NCI-H2081 treated with DMSO at 0.1 percent for 48 hours (cell line): ENCODE results near the gene CRYL1.

Source experiments
- DNase-seq: peaks from one replicate; lab custom pipeline; 2025; lab: John Stamatoyannopoulos, UW

CRYL1 gene

GRCh38 chr13:20397896-20398295 is 127.8 kb downstream of the CRYL1 start:
- DNase-seq: no peak

- DNase-seq: no peak
Observed at GRCh38 chr13:20395061-20395916, 130.4 kb downstream of the CRYL1 start.

- no peak for DNase-seq
Observed at GRCh38 chr13:20394506-20394905, 131.2 kb downstream of the CRYL1 start.

- no peak for DNase-seq
Observed at GRCh38 chr13:20394169-20394501, 131.5 kb downstream of the CRYL1 start.

- no peak for DNase-seq
Observed at GRCh38 chr13:20393273-20394168, 132.1 kb downstream of the CRYL1 start.

- no peak for DNase-seq
Observed at GRCh38 chr13:20392530-20392929, 133.1 kb downstream of the CRYL1 start.

- no peak for DNase-seq
Observed at GRCh38 chr13:20391597-20392452, 133.8 kb downstream of the CRYL1 start.

GRCh38 chr13:20390526-20391175 is 135.0 kb downstream of the CRYL1 start:
- no peak for DNase-seq

GRCh38 chr13:20389696-20390525 is 135.7 kb downstream of the CRYL1 start:
- DNase-seq: no peak

- no peak for DNase-seq
Observed at GRCh38 chr13:20388184-20388583, 137.5 kb downstream of the CRYL1 start.

- no peak for DNase-seq
Observed at GRCh38 chr13:20387441-20387971, 138.2 kb downstream of the CRYL1 start.

- DNase-seq: no peak
Observed at GRCh38 chr13:20387006-20387405, 138.7 kb downstream of the CRYL1 start.

- peak; percentile 2 for DNase-seq
Observed at GRCh38 chr13:20383058-20383457, 142.6 kb downstream of the CRYL1 start.

GRCh38 chr13:20381401-20381800 is 144.3 kb downstream of the CRYL1 start:
- DNase-seq: no peak

- no peak for DNase-seq
Observed at GRCh38 chr13:20378721-20379120, 146.9 kb downstream of the CRYL1 start.

GRCh38 chr13:20377720-20378119 is 147.9 kb downstream of the CRYL1 start:
- DNase-seq: no peak

- no peak for DNase-seq
Observed at GRCh38 chr13:20375871-20376270, 149.8 kb downstream of the CRYL1 start.

GRCh38 chr13:20373861-20374260 is 151.8 kb downstream of the CRYL1 start:
- DNase-seq: no peak

- DNase-seq: no peak
Observed at GRCh38 chr13:20371825-20372224, 153.8 kb downstream of the CRYL1 start.

GRCh38 chr13:20370815-20371421 is 154.7 kb downstream of the CRYL1 start:
- DNase-seq: no peak
